HG03039 (cell line): ENCODE results near the gene SH3BGRL2.
A peak's percentile ranks its signal among the peaks of the same experiment; 100 is the strongest.
"Not testable (repeated sequence)": the region's sequence is repeated elsewhere in the genome, so short reads cannot be mapped to it uniquely, and the experiment has no call there.

Experiments used
- ATAC-seq: cut with Tn5 transposase; IDR thresholded peaks from one replicate; pipeline ENCODE4 v1.9.1; 2021; ENCODE audit warnings: mild to moderate bottlenecking, moderate library complexity; ENCODE audit not compliant: unreplicated experiment

SH3BGRL2 gene

GRCh38 chr6:79613912-79614311 is 17.2 kb upstream of the SH3BGRL2 start:
- no peak for ATAC-seq

GRCh38 chr6:79614326-79615305 is 16.5 kb upstream of the SH3BGRL2 start:
- ATAC-seq = peak; percentile 60

GRCh38 chr6:79617518-79617941 is 13.6 kb upstream of the SH3BGRL2 start:
- ATAC-seq = no peak

GRCh38 chr6:79618425-79618824 is 12.7 kb upstream of the SH3BGRL2 start:
- not testable (repeated sequence) for ATAC-seq

- no peak for ATAC-seq
These were observed 9.6 kb upstream of the SH3BGRL2 start for GRCh38 chr6:79621579-79621978.

- no peak for ATAC-seq
These were observed 8.8 kb upstream of the SH3BGRL2 start for GRCh38 chr6:79622364-79622763.

GRCh38 chr6:79623106-79623505 is 8.0 kb upstream of the SH3BGRL2 start:
- ATAC-seq = no peak

- ATAC-seq = no peak
These were observed 5.4 kb upstream of the SH3BGRL2 start for GRCh38 chr6:79625746-79626145.

- ATAC-seq = no peak
These were observed 4.3 kb upstream of the SH3BGRL2 start for GRCh38 chr6:79626811-79627210.

- no peak for ATAC-seq
These were observed 3.7 kb upstream of the SH3BGRL2 start for GRCh38 chr6:79627422-79627821.

- ATAC-seq = no peak
These were observed 2.5 kb upstream of the SH3BGRL2 start for GRCh38 chr6:79628466-79629288.

GRCh38 chr6:79630380-79630882 is 698 bp upstream of the SH3BGRL2 start:
- ATAC-seq = no peak

GRCh38 chr6:79631693-79632172 is 604 bp downstream of the SH3BGRL2 start:
- ATAC-seq = no peak

GRCh38 chr6:79632580-79632979 is 1.5 kb downstream of the SH3BGRL2 start:
- no peak for ATAC-seq

GRCh38 chr6:79634491-79635231 is 3.5 kb downstream of the SH3BGRL2 start:
- no peak for ATAC-seq

- ATAC-seq = no peak
These were observed 4.1 kb downstream of the SH3BGRL2 start for GRCh38 chr6:79635232-79635543.

- no peak for ATAC-seq
These were observed 5.5 kb downstream of the SH3BGRL2 start for GRCh38 chr6:79636673-79637072.

- ATAC-seq = no peak
These were observed 9.3 kb downstream of the SH3BGRL2 start for GRCh38 chr6:79640146-79641111.

GRCh38 chr6:79646006-79646405 is 14.9 kb downstream of the SH3BGRL2 start:
- ATAC-seq = peak; percentile 58

GRCh38 chr6:79646561-79646960 is 15.4 kb downstream of the SH3BGRL2 start:
- ATAC-seq = no peak
